Fibroblast of villous mesenchyme (primary cell): ENCODE measurements around the gene L3MBTL4. TPM values are rescaled to one million over a fixed set of nuclear protein-coding genes. Genes with fewer than 3 reads are reported as not detected.
A peak's percentile ranks its signal among the peaks of the same experiment; 100 is the strongest.

Experiments used
- DNase-seq: peaks from one replicate; pipeline ENCODE4 v3.0.0-alpha.2; 2010; ENCODE audit warnings: low read depth
- H3K4me3 ChIP-seq: 2 replicates; pipeline ENCODE4 v1.5.1; 2011; ENCODE audit warnings: low read depth, mild to moderate bottlenecking, low read length
- CTCF ChIP-seq: IDR thresholded peaks from 2 replicates; pipeline ENCODE4 v1.5.1; 2012; ENCODE audit warnings: low read depth, mild to moderate bottlenecking, low read length; ENCODE audit not compliant: insufficient read depth
- total RNA-seq: library from RNA; depleted of rRNA; stranded (reverse); fragments of >200 nt; gene quantifications from 2 replicates; pipeline ENCODE4 v1.2.3, GENCODE V29; 2012

Gene L3MBTL4
- total RNA-seq, 1 donor, result not detected

- no peak for DNase-seq
- no peak overlapping the region for H3K4me3 ChIP-seq
- TF ChIP-seq CTCF, result no peak
These were observed 345.2 kb downstream of the L3MBTL4 start for GRCh38 chr18:6069539-6069938.

GRCh38 chr18:6069103-6069502, 345.6 kb downstream of the L3MBTL4 start:
- no peak for TF ChIP-seq CTCF
- no peak for DNase-seq
- no peak overlapping the region for H3K4me3 ChIP-seq

GRCh38 chr18:6060149-6060548, 354.6 kb downstream of the L3MBTL4 start:
- no peak for DNase-seq
- no peak overlapping the region for H3K4me3 ChIP-seq
- no peak for TF ChIP-seq CTCF

- no peak for DNase-seq
- no peak for TF ChIP-seq CTCF
These were observed 355.2 kb downstream of the L3MBTL4 start for GRCh38 chr18:6059551-6059950.

GRCh38 chr18:6058941-6059340, 355.8 kb downstream of the L3MBTL4 start:
- H3K4me3 ChIP-seq, result no peak overlapping the region
- DNase-seq, result no peak
- TF ChIP-seq CTCF, result no peak

More at GRCh38 chr18:6059551-6059950, 355.2 kb downstream of the L3MBTL4 start:
- H3K4me3 ChIP-seq, result no peak overlapping the region

GRCh38 chr18:6057604-6058003, 357.1 kb downstream of the L3MBTL4 start:
- no peak overlapping the region for H3K4me3 ChIP-seq
- no peak for DNase-seq
- no peak for TF ChIP-seq CTCF

GRCh38 chr18:6056171-6056910, 358.4 kb downstream of the L3MBTL4 start:
- H3K4me3 ChIP-seq, result no peak overlapping the region
- DNase-seq, result peak; percentile 6
- no peak for TF ChIP-seq CTCF
